ENCODE results near the gene LMBR1L. TPM values are rescaled to one million over a fixed set of nuclear protein-coding genes. Genes with fewer than 3 reads are reported as not detected.
A peak's percentile ranks its signal among the peaks of the same experiment; 100 is the strongest.

Gene LMBR1L
- total and polyA plus RNA-seq, 2 of the 13 experiments (the other 11 are each of a cell fraction or from before 2014, with no cell fraction given): 12.2 to 65.9 TPM

GRCh38 chr12:49130151-49131050 is 19.8 kb upstream of the LMBR1L start (continued):
- no peak for TF ChIP-seq HNF1A (IDR thresholded peaks at IDR 0.05; ENCODE audit: low read depth)
- TF ChIP-seq HNF1A (CRISPR knock-in tag; IDR thresholded peaks at IDR 0.05; ENCODE audit: borderline replicate concordance): peak; percentile 35; the same call in 1 of the 2 replicates
- 0 out of 2 replicates have a peak, but pooled peaks have one; percentile 41 for TF ChIP-seq ZKSCAN1 (IDR thresholded peaks at IDR 0.05; ENCODE audit: low read length)
- no peak; the same call in 1 of the 2 replicates for TF ChIP-seq PAX8 (CRISPR knock-in tag; IDR thresholded peaks at IDR 0.05; ENCODE audit: borderline replicate concordance)
- TF ChIP-seq RBM39 (IDR thresholded peaks at IDR 0.05; ENCODE audit: low read depth, low read length, poor library complexity, severe bottlenecking): no peak
- peak; percentile 75 for TF ChIP-seq YY1 (IDR thresholded peaks at IDR 0.05; ENCODE audit: insufficient read depth, insufficient replicate concordance, low read depth, low read length)
- TF ChIP-seq NR1H2 (CRISPR knock-in tag; IDR thresholded peaks at IDR 0.05; ENCODE audit: borderline replicate concordance, low read depth): 0 out of 2 replicates have a peak, but pooled peaks have one; percentile 85
- TF ChIP-seq HNRNPH1 (optimal IDR thresholded peaks at IDR 0.05; ENCODE audit: low read depth, low read length): no peak
- TF ChIP-seq, protein P1, sequence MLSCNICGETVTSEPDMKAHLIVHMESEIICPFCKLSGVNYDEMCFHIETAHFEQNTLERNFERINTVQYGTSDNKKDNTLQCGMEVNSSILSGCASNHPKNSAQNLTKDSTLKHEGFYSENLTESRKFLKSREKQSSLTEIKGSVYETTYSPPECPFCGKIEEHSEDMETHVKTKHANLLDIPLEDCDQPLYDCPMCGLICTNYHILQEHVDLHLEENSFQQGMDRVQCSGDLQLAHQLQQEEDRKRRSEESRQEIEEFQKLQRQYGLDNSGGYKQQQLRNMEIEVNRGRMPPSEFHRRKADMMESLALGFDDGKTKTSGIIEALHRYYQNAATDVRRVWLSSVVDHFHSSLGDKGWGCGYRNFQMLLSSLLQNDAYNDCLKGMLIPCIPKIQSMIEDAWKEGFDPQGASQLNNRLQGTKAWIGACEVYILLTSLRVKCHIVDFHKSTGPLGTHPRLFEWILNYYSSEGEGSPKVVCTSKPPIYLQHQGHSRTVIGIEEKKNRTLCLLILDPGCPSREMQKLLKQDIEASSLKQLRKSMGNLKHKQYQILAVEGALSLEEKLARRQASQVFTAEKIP (CRISPR knock-in tag; IDR thresholded peaks at IDR 0.05; ENCODE audit: borderline replicate concordance): no peak
- peak; percentile 66 for TF ChIP-seq FLYWCH1 (CRISPR knock-in tag; IDR thresholded peaks at IDR 0.05)
- TF ChIP-seq, protein P2, sequence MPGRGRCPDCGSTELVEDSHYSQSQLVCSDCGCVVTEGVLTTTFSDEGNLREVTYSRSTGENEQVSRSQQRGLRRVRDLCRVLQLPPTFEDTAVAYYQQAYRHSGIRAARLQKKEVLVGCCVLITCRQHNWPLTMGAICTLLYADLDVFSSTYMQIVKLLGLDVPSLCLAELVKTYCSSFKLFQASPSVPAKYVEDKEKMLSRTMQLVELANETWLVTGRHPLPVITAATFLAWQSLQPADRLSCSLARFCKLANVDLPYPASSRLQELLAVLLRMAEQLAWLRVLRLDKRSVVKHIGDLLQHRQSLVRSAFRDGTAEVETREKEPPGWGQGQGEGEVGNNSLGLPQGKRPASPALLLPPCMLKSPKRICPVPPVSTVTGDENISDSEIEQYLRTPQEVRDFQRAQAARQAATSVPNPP (CRISPR knock-in tag; IDR thresholded peaks at IDR 0.05): peak; percentile 93; the same call in 1 of the 2 replicates
- TF ChIP-seq EHMT2 (IDR thresholded peaks at IDR 0.05; ENCODE audit: borderline replicate concordance, low read depth, low read length): no peak
- peak; percentile 9 for TF ChIP-seq ZSCAN31 (CRISPR knock-in tag; IDR thresholded peaks at IDR 0.05; ENCODE audit: low read depth)
- no peak for TF ChIP-seq EZH2 (conservative IDR thresholded peaks at IDR 0.05; ENCODE audit: low read depth, low read length)
- no peak for TF ChIP-seq ZNF34 (CRISPR knock-in tag; IDR thresholded peaks at IDR 0.05; ENCODE audit: borderline replicate concordance)
- TF ChIP-seq SMYD3 (CRISPR knock-in tag; IDR thresholded peaks at IDR 0.05): peak; percentile 97
- peak; percentile 96 for TF ChIP-seq ZNF33A (CRISPR knock-in tag; IDR thresholded peaks at IDR 0.05; ENCODE audit: borderline replicate concordance)
- peak; percentile 40 for TF ChIP-seq HIVEP1 (CRISPR knock-in tag; IDR thresholded peaks at IDR 0.05)
- TF ChIP-seq ZNF124 (CRISPR knock-in tag; IDR thresholded peaks at IDR 0.05): no peak; the same call in 1 of the 2 replicates
